Upper lobe of right lung (tissue), 1 donor: ENCODE measurements around the gene STARD9. TPM values are rescaled to one million over a fixed set of nuclear protein-coding genes. Genes with fewer than 3 reads are reported as not detected.

Experiments used
- ATAC-seq: fragments of 200-7000 bp; cut with Tn5 transposase; one replicate; pipeline ENCODE4 v1.9.1; 2020; ENCODE audit warnings: mild to moderate bottlenecking, moderate library complexity
- DNase-seq: peaks from one replicate; pipeline ENCODE4 v3.0.0-alpha.2; 2020
- H3K27ac ChIP-seq: fragments of 200-600 bp; one replicate; pipeline ENCODE4 v1.8.0; 2022
- H3K27me3 ChIP-seq: fragments of 200-600 bp; one replicate; pipeline ENCODE4 v1.8.0; 2022; ENCODE audit warnings: mild to moderate bottlenecking
- H3K36me3 ChIP-seq: fragments of 200-600 bp; one replicate; pipeline ENCODE4 v1.8.0; 2022
- H3K4me1 ChIP-seq: fragments of 200-600 bp; one replicate; pipeline ENCODE4 v1.8.0; 2022
- H3K4me3 ChIP-seq: fragments of 200-600 bp; one replicate; pipeline ENCODE4 v1.8.0; 2022; ENCODE audit warnings: mild to moderate bottlenecking
- H3K9me3 ChIP-seq: fragments of 200-600 bp; one replicate; pipeline ENCODE4 v1.8.0; 2022
- CTCF ChIP-seq: fragments of 200-600 bp; IDR thresholded peaks from one replicate; pipeline ENCODE4 v1.8.0; 2022; ENCODE audit warnings: antibody characterized with exemption
- intact Hi-C: fragments of 100-400 bp; cut with DNase I; formaldehyde crosslinking; loops from one replicate; pipeline ENCODE4 v1.11.0; 2022
- total RNA-seq: library from RNA; stranded (reverse); fragmentation: NEBNext Ultra II Directional; extraction: Animal tissue kit (Norgen Biotek cat#: 25700); gene quantifications from one replicate; pipeline ENCODE4 v1.2.1, GENCODE V29; 2021
- donor health status: DM: no; HTN: yes; CAD: no; lungs with severe emphysema.

Gene STARD9
- total RNA-seq, 1 donor from 2014 or later, result 15.4 TPM

- Histone ChIP-seq H3K27me3 (no peaks in the 10 kb centered on the region), H3K4me3 (no peak overlapping the region), H3K9me3 (no peaks in the 10 kb centered on the region), H3K36me3 (peaks cover 33% of the 10 kb centered on the region), H3K27ac (no peak overlapping the region), H3K4me1 (no peaks in the 10 kb centered on the region)
- intact Hi-C loops, result loop anchor here (10.0 kb wide), 1 partner anchor 85 kb away; no protein-coding TSS in a partner anchor
- no peak for TF ChIP-seq CTCF
- no peak for DNase-seq
- no peak for ATAC-seq
Observed at GRCh38 chr15:42640109-42640508, 64.7 kb downstream of the STARD9 start.

DNA sequence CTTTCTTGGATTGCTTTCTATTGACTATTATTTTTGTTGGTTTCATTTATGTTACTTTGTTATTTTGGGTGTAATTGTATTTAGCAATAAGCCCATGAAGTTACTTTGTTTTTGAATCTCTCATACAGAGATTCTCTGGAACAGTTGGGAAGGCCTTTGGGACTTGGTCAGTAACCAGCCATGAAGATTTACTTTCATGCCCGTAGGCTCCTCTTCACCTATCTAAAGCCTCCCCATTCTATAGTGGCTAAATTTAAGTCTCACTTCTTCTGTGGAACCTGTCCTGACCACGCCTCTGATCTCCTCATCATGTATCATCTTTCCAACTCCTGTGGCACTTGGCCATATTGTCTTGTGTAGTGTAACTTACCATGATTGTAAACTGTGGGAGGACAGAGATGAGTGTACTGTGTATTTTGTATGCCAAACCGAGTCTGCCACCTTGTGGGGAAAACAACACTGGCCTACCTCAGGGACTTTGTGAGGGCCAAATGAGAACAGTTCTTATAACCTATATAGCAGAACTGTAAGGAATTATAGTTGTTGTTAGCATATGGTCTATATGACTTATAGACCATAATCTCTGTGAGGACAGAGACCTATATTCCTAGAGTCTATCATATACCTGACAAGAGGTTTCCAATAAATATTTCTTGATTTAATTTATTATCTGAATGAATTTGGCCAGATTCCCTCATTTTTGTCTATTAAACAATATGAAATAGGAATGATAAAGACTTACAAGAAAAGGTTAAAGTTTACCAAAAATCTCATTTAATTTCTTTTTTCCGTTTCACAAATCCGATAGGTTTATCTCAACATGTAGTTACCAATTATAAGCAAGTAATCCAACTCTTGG, 75.0 kb downstream of the STARD9 start:
- intact Hi-C loops, result no loop called here
- peak; percentile 97 for ATAC-seq
- H3K9me3 ChIP-seq, result no peaks in the 10 kb centered on the region
- H3K4me3 ChIP-seq, result no peak overlapping the region
- no peaks in the 10 kb centered on the region for H3K4me1 ChIP-seq
- H3K27me3 ChIP-seq, result no peaks in the 10 kb centered on the region
- peaks cover 13% of the 10 kb centered on the region for H3K36me3 ChIP-seq
- no peak for DNase-seq
- peak; percentile 80 for TF ChIP-seq CTCF
- H3K27ac ChIP-seq, result no peak overlapping the region

DNA sequence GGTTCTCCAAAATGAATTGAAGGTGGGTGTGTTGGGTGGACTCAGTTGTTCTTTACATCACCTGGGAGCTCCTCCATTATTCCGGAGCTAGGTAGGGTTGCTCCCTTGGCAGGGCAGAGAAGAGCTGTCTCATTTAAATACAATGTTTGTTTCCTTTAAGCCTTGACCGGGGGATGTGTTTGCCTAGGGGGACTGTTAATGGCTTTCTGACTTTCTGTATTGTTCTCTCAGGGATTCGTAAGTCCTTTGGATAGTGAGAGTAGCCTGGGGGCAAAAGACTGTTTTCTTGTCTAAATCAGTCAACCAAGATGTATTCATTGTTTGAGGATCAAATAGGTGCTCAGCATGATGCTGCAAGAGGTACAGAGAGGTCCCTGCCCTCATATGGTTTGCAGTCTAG, 90.4 kb downstream of the STARD9 start:
- no peaks in the 10 kb centered on the region for H3K4me1 ChIP-seq
- DNase-seq, result no peak
- H3K27me3 ChIP-seq, result no peaks in the 10 kb centered on the region
- no peaks in the 10 kb centered on the region for H3K9me3 ChIP-seq
- no peak for TF ChIP-seq CTCF
- H3K27ac ChIP-seq, result no peak overlapping the region
- no peak for ATAC-seq
- no peak overlapping the region for H3K4me3 ChIP-seq
- intact Hi-C loops, result no loop called here
- peaks cover 39% of the 10 kb centered on the region for H3K36me3 ChIP-seq

GRCh38 chr15:42667855-42668254, 92.4 kb downstream of the STARD9 start:
- ATAC-seq, result no peak
- Histone ChIP-seq H3K9me3 (no peaks in the 10 kb centered on the region), H3K4me3 (no peak overlapping the region), H3K27me3 (no peaks in the 10 kb centered on the region), H3K36me3 (peaks cover 28% of the 10 kb centered on the region), H3K27ac (no peak overlapping the region), H3K4me1 (no peaks in the 10 kb centered on the region)
- intact Hi-C loops, result no loop called here
- DNase-seq, result no peak
- no peak for TF ChIP-seq CTCF

GRCh38 chr15:42670451-42670850, 95.0 kb downstream of the STARD9 start:
- Histone ChIP-seq H3K4me3 (no peak overlapping the region), H3K27ac (no peak overlapping the region), H3K36me3 (peaks cover 24% of the 10 kb centered on the region), H3K27me3 (no peaks in the 10 kb centered on the region), H3K9me3 (no peaks in the 10 kb centered on the region), H3K4me1 (no peaks in the 10 kb centered on the region)
- TF ChIP-seq CTCF, result no peak
- intact Hi-C loops, result no loop called here
- ATAC-seq (no peak), DNase-seq (no peak)
